ENCODE data around the gene COL26A1.

DNA sequence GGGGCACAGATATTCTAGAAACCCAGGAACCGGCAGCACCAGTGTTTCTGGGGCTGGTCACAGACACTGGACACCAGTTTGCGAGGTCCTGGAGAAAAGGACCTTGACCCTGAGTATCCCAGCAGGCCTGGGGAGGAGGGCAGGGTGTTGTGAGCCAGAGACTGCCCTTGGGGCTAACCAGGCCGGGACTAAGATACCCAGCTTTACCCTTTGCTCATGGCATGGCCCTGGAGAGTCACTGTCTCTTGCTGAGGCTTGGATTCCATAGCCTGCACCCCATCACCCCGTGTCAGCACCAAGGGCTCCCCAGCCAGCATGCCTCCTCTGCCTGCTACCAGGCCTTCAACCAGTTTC is 124.4 kb downstream of the COL26A1 start:
- TF ChIP-seq CTCF (conservative IDR thresholded peaks at IDR 0.05; ENCODE audit: low read depth, low read length) (no peak), MXI1 (IDR thresholded peaks at IDR 0.05; ENCODE audit: borderline replicate concordance, low read depth, low read length) (no peak), POLR2A (IDR thresholded peaks at IDR 0.05; ENCODE audit: low read depth, low read length) (no peak), CHD1 (IDR thresholded peaks at IDR 0.05; ENCODE audit: low read depth, low read length) (no peak), BHLHE40 (IDR thresholded peaks at IDR 0.05; ENCODE audit: low read depth, low read length) (no peak), SMC3 (IDR thresholded peaks at IDR 0.05; ENCODE audit: low read depth, low read length) (no peak), RFX5 (IDR thresholded peaks at IDR 0.05; ENCODE audit: low read depth, low read length) (no peak)
